Vagina (tissue), 2 donors: Measurements from ENCODE around the gene TBX3.

Experiments
- CTCF ChIP-seq, 3 experiments: fragments of 450-650 bp in 2 of 3; fragments of 200-600 bp in 1 of 3; sonication (generic) in 1 of 3; IDR thresholded peaks; one replicate each; pipeline ENCODE4 v1.5.1; 2017 to 2019; ENCODE audit warnings: antibody characterized with exemption in 3 of 3, mild to moderate bottlenecking in 2 of 3, moderate library complexity in 2 of 3
- POLR2A ChIP-seq, 2 donors: fragments of 450-650 bp; IDR thresholded peaks; one replicate each; pipeline ENCODE4 v1.6.1; 2017; ENCODE audit warnings: antibody characterized with exemption in 2 of 2, mild to moderate bottlenecking in 2 of 2, moderate library complexity in 2 of 2
- POLR2AphosphoS5 ChIP-seq, 2 donors: sonication (generic); formaldehyde crosslinking; IDR thresholded peaks; one replicate each; pipeline ENCODE4 v1.9.0; 2017; ENCODE audit warnings: antibody characterized with exemption in 2 of 2, mild to moderate bottlenecking in 2 of 2, low read depth in 1 of 2; ENCODE audit not compliant: insufficient read depth in 1 of 2

DNA sequence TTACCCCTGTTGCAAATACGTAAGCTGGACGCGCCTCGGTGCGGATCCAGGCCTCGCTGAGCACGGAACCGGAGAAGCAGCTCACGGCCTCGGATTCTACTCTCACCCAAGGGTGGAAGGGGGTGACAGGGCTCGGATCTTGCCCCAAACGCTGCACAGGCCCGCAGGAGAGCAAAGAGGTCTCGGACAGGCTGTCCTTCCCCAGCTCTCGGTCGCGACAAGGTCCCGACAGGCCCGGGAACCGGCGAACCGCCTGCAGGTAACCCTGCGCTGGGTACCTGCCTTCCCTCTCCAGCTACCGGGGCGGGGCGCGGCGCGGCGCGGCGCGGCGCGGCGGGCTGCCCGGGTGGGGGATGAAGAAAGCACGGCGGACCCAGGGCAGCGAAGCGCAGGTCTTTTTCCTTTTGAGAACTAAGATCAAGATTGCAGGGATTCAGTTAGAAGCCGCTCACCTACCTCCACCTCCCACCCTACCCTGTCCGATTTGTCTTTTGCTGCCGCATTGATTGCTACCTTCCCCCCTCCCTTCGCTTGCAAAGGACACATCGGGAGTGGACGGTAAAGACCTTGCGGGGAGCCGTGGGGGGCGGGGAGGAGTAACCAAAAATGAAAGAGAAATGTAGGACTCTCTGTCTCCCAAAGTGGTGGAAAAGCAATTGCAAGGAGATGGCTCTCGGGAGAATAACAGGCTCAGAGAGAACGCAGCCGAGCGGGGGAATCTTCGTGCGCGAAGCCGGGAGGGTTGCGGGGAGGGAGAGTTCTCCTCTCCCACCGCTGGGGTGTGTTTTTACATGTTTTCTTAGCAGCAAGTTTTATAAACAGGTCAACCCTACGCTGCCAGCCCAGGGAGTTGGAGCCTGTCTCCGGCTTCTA is 8.4 kb upstream of the TBX3 start:
- TF ChIP-seq CTCF (IDR thresholded peaks at IDR 0.05) (no peak), POLR2AphosphoS5 (IDR thresholded peaks at IDR 0.05; ENCODE audit: insufficient read depth in 1 of 2, low read depth in 1 of 2) (no peak), POLR2A (IDR thresholded peaks at IDR 0.05) (no peak)
